Measurements from ENCODE around the gene CTDSPL.
"Not testable (repeated sequence)": the region's sequence is repeated elsewhere in the genome, so short reads cannot be mapped to it uniquely, and the experiment has no call there.

CTDSPL gene

DNA sequence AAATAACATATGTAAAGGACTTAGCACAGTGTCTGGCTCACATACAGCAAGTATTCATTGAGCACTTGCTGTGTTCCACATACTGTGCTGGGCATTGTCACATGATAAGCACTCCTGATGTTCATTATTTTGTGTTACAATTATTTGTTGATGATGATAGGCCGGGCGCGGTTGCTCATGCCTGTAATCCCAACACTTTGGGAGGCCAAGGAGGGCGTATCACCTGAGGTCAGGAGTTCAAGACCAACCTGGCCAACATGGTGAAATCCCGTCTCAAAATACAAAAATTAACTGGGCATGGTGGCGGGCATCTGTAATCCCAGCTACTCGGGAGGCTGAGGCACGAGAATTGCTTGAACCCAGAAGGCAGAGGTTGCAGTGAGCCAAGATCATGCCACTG is 110.4 kb downstream of the CTDSPL start:
- not testable (repeated sequence) for DNase-seq

DNA sequence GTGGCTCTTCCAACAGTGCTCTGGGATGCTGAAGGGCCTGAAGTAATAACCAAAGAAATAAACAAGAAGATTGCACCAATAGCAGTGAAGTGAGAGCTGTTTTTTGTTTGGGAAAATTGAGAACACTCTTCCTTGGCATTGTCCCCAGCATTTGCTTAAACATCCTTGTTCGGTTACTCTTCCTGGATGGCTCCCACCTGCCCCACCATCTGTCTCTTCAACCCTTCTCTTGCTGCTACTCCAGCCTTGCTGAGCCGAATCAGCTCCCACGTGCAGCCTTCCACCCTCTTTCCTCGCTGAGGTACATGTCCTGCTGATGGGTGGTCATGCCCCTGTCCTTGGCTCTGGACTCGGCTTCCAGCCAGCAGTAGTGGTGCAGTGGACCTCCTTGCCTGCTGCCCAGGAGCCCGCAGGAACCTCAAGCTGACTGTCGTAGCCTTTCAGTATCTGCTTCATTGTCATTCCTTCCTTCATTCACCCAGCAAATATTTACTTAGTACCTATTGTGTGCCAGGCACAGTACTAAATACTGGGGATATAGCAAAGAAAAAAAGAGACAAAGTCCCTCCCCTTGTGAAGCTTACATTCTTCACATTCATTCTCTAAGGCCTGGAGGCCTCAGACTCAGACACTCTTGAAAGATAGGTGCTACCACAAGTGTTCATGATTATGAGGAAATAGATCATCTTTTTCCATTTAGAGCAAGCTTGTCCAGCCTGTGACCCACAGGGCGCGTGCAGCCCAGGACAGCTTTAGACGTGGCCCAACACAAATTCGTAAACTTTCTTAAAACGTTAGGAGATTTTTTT is 111.8 kb downstream of the CTDSPL start:
- no peak for DNase-seq

DNA sequence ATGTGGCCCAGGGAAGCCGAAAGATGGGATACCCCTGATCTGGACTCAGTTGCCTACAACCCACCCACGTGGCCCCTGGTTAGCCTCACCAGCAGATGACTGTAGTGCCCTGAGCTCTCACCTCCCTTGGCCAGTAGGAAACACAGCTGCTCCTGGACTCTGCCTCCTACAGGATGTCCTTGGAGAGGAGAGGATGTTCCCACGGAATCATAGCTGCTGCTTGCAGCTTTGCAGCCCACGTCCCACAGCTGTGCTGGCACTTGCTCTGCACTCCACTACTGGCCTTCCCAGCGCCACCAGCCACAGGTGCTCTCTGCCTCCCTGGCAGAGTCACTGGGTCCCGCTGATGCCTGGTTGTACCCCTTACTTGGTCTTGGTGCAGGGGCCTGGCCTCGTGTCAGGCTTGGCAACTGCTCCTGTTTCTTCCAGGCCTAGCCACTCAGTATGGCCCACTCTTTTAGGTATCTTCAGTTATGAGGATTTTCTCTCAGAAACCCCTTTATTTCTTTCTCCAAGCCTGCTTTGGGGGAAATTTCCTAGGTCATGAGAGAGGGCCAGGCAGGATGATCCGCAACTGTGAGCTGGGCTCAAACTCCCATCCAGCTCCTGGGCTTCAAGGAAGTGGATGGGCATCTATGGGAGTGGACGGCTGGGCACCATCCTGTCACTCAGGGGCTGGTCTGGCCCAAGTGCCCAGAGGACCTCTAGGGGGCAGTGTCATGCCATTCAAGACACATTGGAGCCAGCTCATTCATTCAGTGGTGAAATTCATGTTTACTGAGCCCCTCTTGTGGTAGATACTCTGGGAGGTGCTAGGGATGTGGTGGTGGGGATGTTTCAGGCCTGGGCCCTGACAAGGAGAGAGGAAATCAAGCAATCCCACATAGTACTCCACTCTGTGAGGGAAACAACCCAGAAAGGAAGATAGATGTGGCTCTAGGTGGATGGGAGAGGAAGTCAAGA is 112.7 kb downstream of the CTDSPL start:
- DNase-seq: no peak

DNA sequence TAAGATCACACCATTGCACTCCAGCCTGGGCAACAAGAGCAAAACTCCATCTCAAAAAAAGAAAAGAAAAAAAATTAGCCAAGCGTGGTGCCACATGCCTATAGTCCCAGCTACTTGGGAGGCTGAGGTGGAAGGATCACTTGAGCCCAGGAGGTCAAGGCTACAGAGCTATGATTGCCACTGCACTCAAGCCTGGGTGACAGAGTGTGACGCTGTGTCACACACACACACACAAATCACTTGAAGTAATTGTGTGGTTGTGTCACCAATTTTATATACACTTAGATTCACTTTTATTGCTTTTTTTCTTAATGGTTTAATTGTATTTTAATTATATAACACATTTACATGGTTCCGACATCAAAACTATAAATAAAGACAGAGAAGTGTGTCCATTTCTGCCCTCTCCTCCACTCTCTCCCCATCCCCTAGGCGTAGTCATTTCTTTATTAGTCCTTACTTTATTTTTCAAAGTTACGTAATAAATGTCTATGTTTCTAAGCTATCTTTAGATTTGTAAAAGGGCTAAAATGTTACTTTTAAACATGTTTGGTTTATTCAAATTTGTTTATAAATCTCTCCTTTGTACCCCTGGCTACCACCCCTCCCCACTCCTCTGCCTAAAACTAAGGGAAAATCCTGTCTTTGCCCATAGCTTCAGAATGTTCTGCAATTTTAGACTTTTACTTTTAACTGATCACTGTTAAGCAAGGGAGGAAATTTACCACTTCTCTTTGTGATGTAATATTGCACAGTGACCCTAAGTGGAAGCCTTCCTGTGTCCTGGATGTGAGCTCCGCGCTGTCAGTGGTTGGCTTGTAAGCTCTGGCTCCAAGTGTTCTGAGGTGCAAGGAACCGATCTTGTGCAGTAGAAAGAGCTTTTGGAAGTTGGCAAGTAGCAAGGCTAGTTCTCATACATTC is 118.1 kb downstream of the CTDSPL start:
- no peak for DNase-seq

DNA sequence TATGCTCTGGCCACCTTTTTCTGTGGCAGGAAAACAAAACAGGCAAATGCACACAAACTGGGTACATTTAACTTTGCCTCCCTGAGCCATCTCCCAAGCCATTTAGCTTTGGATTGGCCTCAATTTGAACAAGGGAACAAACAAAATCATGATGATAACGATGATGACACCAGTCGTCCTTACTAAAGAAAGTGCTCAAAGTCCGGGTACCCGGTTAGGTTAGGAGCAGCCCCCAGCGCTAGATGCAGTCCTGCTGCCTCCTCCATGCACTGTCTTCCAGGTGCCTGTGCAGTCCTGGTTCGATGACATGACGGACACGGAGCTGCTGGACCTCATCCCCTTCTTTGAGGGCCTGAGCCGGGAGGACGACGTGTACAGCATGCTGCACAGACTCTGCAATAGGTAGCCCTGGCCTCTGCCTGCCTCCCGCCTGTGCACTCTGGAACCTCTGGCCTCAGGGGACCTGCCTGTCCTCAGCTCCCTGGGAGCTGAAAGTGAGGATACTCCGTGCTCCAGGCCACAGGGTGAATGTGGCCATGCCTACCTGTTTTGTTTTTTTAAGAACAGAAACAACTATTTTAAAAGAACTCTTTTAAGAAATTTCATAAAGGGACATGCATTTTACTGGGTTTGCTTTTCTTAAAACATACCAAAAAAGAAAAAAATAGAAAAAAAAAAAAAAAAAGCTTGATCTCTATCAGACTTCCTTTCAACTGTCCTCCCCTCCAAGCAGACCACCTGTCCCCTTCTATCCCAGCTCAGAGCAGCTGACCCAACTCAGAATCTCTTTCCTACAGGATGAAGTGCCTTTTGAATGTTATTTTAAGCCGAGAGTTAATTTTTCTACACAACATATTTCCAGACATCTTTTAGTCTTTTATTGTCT is 119.0 kb downstream of the CTDSPL start:
- no peak for DNase-seq

DNA sequence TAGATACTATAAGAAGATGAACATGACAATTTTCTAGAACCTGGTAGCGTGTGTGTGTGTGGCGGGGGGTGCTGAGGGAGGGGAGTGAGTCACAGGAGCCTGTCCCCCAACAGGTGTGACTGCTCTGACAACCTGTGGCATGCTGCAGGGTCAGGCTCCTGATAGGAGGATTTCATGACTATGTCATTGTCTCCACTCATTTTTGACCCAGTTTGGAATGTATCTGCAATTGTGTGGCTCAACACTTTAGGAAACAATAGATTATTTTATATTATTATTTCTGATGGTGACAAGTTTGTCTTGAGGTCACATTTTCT is 119.6 kb downstream of the CTDSPL start:
- DNase-seq: no peak

DNA sequence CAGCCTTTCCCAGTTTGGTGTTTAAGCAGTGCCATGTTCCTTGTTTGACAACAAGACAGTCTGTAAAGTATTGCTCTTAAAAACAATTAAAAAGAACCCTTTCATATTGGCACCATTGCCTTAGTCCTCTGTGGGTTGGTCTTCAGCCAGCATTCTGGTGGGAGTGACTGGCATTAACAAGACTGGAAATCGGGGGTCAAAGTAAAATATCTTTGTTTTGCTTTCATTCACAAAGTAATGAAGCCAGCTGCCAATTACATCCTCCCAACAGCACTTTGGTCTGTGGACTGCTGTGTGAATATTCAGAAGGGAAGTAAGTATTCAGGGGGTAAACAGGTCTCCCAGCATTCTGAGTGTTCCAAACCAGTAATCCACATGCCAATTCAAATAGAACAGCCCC is 120.7 kb downstream of the CTDSPL start:
- DNase-seq: no peak

DNA sequence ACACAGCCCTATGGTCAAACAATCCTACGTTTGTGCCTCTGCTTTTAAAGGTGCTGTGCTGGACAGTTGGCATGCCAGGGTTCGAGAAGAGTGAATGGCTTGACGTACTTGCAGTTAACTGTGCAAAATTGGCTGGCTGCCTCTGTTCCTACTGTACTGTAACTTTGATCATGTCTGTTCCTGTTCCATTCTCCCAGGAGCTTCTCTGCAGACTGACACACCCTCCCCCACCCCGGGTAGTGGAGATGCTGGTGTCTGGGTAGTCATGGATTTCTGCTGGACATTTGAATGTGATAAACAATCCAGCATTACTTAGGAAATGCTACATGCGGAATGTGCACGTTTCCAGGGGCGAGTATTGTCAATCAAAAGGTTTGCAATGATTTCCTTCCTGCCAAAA is 122.4 kb downstream of the CTDSPL start:
- no peak for DNase-seq

DNA sequence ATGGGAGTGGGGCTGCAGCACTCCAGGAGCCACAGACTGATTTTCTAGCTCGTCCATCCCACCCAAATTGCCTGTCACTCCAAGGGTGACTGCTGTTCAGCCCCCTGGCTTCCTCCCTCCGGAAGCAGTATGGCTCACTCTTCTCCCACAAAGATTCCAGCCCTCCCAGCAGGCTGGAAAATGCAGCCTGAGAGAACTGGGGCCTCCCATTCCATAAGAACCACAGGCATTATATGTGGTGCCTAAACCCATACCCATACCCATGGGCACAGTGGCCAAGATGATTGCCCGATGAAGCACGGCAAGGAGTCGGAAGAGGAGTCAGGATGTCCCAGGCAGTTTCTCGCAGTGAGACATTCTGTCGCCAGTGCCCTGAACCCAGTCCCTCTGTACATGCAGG is 122.9 kb downstream of the CTDSPL start:
- DNase-seq: no peak

DNA sequence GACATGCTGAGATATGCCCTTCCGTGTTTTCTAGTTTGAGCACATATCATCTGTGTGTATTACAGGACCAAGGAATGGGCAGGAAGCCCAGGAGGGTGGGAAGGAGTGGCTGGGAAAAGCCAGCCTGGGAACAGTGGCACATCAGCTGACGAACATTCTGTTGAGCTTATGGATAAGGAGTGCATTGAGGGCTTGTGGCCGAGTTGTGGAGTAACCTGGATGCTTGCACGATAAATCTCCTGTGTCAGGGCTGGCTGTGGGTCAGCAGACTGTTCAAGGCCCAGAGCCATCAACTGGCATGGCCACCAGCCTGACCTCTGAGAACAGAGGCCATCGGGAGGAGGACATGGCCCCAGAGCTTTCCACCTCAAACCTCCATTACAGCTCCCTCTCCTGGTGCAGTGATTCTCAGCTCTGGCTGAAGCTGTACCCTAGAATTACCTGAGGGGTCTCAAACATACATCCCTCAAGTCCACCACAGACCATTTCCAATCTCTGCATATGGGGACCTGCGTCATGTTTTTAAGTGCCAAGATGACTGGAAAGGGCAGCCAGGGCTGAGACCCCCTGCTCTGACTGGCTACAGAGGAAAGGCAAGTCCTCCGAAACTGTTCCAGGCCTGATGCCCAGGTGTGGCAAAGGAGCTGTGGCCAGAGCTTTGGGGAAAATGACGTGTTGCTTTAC is 124.1 kb downstream of the CTDSPL start:
- peak; percentile 43 for DNase-seq

DNA sequence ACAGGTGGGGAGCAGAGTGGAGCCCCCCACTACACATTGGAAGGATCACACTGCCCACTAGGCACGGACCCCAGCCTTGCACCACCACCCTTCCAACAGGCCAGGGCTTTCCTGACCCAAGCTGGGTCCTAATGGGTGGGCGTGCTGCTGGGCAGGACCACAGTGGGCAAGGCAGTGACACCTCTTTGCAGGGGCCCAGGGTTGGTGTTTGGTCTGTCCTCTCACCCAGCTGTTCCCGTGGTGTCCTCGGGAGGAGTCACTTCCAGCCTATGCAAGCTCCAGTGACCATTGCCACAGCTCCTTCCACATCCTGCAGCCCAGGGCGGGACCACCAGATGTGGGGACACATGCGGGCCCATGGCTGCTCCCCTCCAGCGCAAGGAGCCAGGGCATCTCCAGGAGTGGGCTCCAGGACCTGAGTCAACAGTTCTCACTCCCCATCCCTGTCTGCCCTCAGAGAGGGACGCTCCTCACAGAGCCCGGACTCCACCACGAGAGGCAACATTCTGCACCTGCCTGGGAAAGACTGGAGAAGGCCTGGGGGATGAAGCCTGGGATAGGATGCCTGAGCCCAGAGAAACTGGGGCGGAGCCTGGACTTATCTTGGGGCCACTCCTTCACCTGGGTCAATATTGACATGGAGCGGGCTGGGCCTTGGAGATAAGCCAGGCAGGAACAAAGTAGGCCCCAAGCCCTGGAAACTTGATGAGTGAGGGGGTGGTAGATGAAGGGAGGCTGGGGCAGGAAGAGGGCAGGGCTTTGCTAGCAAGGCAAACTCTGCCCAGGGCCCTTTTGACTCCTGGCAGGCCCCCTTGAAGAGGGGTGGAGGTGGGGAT is 125.0 kb downstream of the CTDSPL start:
- DNase-seq: peak; percentile 45

DNA sequence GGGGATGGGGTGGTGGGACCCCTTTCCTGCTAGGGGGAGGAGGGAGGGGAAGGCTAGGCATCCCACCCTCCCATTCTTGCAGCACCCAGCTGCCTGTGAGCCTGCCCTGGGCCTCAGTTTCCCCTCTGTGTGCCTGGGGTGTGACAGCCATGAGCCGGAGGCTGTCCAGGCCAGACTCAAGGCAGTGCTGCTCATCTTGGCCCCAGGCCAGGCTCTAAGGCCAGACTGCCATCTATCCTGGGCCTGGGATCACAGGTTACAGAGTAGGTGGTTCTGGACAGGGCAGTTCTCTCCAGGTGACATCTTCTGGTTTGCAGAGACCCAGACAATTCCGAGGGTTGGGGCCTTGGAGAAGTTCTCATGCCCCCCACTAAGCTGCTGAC is 125.6 kb downstream of the CTDSPL start:
- DNase-seq: peak; percentile 35

DNA sequence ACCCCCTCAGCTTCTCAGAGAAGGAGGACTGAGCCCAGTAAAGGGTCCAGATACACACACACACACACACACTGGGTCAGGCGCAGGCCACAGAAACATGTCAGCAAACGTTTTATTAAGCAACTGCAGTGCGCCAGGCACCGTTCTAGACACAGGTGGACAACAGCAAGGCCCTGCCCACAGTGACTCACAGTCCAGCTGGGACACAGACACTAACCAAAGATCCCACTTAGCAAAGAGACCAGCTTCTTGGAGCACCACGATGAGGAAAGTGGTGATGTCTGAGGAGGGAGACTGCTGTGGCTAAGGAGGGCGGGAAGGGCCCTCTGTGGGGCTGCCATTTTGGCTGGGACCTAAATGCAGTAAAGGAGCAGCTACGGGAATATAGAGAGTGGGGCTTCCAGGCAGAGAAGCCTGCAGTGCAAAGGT is 126.1 kb downstream of the CTDSPL start:
- peak; percentile 25 for DNase-seq

DNA sequence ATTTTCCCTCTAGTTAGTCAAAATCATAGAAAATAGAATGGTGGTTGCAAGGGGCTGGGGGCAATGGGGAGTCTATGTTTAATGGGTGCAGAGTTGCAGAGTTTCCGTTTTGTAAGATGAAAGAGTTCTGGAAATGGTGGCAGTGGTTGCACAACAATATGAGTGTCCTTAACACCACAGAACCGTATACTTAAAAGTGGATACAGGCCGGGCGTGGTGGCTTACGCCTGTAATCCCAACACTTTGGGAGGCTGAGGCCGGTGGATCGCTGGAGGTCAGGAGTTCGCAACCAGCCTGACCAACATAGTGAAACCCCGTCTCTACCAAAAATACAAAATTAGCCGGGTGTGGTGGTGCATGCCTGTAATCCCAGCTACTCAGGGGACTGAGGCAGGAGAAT is 126.7 kb downstream of the CTDSPL start:
- DNase-seq: not testable (repeated sequence)

DNA sequence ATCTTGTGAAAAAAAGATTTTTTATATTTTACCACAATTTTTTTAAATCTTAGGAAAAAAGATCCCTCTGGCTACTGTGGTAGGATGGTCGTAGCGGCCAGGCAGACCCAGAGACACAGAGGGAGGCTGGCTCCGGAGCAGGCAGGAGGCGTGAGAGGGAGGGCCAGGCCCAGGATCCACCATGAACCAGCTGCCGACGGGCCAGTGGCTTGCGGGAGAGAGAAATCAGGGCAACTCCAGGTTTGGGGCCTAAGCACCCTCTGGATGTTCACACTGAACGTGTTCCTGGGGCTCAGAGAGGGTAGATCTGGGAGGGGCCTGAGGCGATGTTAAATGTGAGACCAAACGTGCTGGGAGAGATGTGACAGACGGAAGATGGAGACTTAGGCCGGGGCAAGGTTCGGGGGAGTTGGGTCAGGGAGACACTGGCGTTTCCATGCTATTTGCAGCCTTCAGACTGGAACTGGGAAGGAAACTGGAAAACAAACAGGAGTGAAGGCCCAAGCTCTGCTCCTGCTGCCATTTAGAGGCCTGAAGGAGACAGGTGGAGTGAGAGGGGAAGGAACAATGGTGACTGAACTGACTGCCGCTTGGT is 127.3 kb downstream of the CTDSPL start:
- no peak for DNase-seq

DNA sequence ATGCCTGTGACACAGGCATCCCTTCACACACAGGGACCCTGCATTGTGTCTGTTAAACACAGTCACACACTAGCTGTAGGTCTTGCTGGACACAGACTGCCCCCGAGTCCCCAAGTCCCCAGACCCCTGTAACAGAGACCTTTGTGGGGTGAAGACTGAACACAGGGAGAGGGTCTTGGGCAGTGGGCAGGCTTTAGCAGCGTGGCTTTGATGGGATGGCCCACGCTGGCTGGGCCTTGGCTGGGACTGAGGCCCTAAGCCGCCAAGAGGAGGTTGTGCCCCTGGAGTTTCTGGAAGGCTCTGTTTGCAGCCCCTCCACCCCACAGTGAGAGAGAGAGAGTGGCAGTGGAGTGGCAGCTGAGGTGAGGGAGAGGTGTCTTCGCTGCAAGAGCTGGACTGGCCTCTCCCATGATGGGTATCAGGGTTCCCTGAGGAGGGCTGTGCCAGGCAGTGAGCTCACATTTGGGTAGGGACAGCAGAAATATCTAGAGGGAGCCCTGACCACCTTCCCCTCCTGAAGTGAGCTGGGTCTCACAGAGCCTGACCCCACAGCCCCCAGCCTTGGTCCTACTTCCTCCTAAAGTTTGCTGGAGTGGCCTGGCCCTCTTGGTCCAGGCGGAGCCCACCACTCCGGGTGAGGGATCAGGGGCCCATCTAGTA is 128.3 kb downstream of the CTDSPL start:
- DNase-seq: no peak

DNA sequence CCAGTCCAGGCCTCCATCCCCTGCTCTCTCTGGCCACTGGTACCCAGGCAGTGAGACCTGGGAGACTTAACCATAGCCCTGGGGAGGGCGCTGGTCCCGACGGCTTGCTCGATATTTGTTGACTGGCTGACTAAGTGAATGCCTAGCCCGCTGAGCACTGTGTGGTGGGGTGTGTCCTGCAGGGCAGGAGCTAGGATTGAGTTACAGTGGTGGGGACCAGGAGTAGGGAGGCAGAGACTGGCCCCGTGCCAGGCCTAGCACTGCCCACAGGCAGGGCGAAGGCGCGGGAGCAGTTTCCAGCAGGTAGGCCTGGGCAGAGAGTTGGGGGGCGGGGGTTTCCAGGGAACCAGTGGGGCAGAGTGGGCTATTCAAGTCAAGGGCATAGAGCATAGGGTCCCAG is 128.8 kb downstream of the CTDSPL start, which contains the start of gene VILL:
TSS of gene VILL (plus strand) at position 260 of the 400 bp plus-strand sequence. CDS start 2,887 bp downstream, outside the sequence.
- no peak for DNase-seq

DNA sequence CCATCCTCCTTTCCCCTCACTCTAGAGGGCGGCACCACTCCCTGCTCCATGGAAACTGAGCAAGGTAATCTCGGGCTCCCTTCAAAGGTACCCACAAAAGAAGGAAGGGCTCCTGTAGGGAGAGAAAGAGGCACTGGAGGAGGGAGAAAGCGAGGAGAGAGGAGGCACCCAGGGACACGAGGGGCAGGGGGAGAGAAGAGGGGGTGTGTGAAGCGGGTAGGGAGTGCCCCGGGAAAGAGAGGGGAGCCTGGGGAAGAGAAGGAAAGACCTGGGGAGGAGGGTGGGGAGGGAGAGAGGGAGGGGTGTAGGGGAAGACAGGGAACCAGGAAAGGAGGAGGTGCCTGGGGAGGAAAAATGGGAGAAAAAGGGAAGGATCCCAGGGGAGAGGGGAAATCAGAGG is 129.4 kb downstream of the CTDSPL start:
- DNase-seq: no peak

DNA sequence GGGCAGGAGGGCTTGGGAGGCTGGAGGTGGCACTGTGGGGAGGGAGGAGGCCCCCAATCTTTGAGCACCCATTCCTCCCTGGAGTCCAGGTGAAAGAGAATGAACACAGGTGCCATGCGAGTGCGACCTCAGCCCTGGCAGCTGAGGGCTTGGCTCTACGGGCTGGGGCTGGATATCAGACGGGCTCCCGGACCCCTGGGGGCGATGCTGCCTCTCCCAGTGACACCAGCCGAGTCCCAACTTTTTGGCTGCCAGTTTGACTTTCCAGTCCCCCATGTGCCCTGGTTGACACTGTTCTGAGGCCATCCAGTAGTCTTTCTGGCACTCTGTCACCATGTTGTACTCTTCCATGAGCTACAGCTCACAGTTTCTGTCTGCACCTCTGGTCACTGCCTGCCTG is 130.1 kb downstream of the CTDSPL start:
- DNase-seq: peak; percentile 26
